GM21717 (cell line): Measurements from ENCODE around the gene IQCE.
"Not testable (repeated sequence)": the region's sequence is repeated elsewhere in the genome, so short reads cannot be mapped to it uniquely, and the experiment has no call there.

Experiments
- ATAC-seq: cut with Tn5 transposase; IDR thresholded peaks from one replicate; pipeline ENCODE4 v1.9.1; 2021; ENCODE audit warnings: mild to moderate bottlenecking, moderate library complexity; ENCODE audit not compliant: unreplicated experiment

IQCE gene

GRCh38 chr7:2520761-2521290, 38.0 kb upstream of the IQCE start:
- ATAC-seq, result no peak

- ATAC-seq, result no peak
Measured at GRCh38 chr7:2521341-2521745, 37.4 kb upstream of the IQCE start.

GRCh38 chr7:2521952-2522591, 36.7 kb upstream of the IQCE start:
- ATAC-seq, result no peak

- no peak for ATAC-seq
Measured at GRCh38 chr7:2522780-2523433, 35.9 kb upstream of the IQCE start.

GRCh38 chr7:2523461-2523936, 35.3 kb upstream of the IQCE start:
- ATAC-seq, result no peak

GRCh38 chr7:2523941-2524807, 34.6 kb upstream of the IQCE start:
- no peak for ATAC-seq

- no peak for ATAC-seq
Measured at GRCh38 chr7:2524808-2525657, 33.7 kb upstream of the IQCE start.

GRCh38 chr7:2525658-2526630, 32.8 kb upstream of the IQCE start:
- ATAC-seq, result no peak

- no peak for ATAC-seq
Measured at GRCh38 chr7:2526659-2527504, 31.9 kb upstream of the IQCE start.

GRCh38 chr7:2527505-2528467, 31.0 kb upstream of the IQCE start:
- no peak for ATAC-seq

GRCh38 chr7:2528481-2529095, 30.2 kb upstream of the IQCE start:
- peak; percentile 4 for ATAC-seq

- peak; percentile 51 for ATAC-seq
Measured at GRCh38 chr7:2529161-2530070, 29.4 kb upstream of the IQCE start.

GRCh38 chr7:2530071-2530987, 28.4 kb upstream of the IQCE start:
- ATAC-seq, result peak; percentile 43

GRCh38 chr7:2530994-2531795, 27.6 kb upstream of the IQCE start:
- ATAC-seq, result not testable (repeated sequence)
